Right lobe of liver (tissue), 4 donors: ENCODE data around the gene COPG2.

Experiments used
- CTCF ChIP-seq, 4 donors: fragments of 200-600 bp in 3 of 4; fragments of 450-650 bp in 1 of 4; IDR thresholded peaks; one replicate each; pipeline versions ENCODE4 v1.5.1 to v1.8.0; 2016 to 2022; ENCODE audit warnings: antibody characterized with exemption in 4 of 4, mild to moderate bottlenecking in 2 of 4
- POLR2A ChIP-seq: fragments of 450-650 bp; IDR thresholded peaks from one replicate; pipeline ENCODE4 v1.6.1; 2017; ENCODE audit warnings: antibody characterized with exemption, mild to moderate bottlenecking
- donor health status: DM: no; HTN: no; CAD: no.
- donor health status: DM: no; HTN: no; CAD: no.
- donor health status: DM: no; HTN: yes; CAD: no.

- no peak for TF ChIP-seq CTCF (IDR thresholded peaks at IDR 0.05)
- TF ChIP-seq POLR2A = no peak
Observed at GRCh38 chr7:130544356-130544755, 124.2 kb downstream of the COPG2 start.
